MM.1S (cell line): ENCODE results near the gene UNC119.

ENCODE experiments used
- CTCF ChIP-seq: fragments of 300-600 bp; sonication (generic); IDR thresholded peaks from 2 replicates; pipeline ENCODE4 v1.5.1; 2016; ENCODE audit warnings: antibody characterized with exemption, low read length, mixed read lengths
- EZH2 ChIP-seq: fragments of 300-600 bp; sonication (generic); optimal IDR thresholded peaks from 2 replicates; pipeline ENCODE3; 2017; ENCODE audit warnings: low read depth, mild to moderate bottlenecking, antibody characterized with exemption, low read length, mixed read lengths
- EZH2phosphoT487 ChIP-seq: fragments of 300-600 bp; sonication (generic); IDR thresholded peaks from 2 replicates; pipeline ENCODE4 v1.6.1; 2018; ENCODE audit warnings: antibody characterized with exemption, low read length

- TF ChIP-seq CTCF (no peak; the same call in 1 of the 2 replicates), EZH2 (no peak), EZH2phosphoT487 (no peak)
Measured at GRCh38 chr17:28575126-28575795, 22.8 kb upstream of the UNC119 start.
